ENCODE results near the gene FBXW5.

DNA sequence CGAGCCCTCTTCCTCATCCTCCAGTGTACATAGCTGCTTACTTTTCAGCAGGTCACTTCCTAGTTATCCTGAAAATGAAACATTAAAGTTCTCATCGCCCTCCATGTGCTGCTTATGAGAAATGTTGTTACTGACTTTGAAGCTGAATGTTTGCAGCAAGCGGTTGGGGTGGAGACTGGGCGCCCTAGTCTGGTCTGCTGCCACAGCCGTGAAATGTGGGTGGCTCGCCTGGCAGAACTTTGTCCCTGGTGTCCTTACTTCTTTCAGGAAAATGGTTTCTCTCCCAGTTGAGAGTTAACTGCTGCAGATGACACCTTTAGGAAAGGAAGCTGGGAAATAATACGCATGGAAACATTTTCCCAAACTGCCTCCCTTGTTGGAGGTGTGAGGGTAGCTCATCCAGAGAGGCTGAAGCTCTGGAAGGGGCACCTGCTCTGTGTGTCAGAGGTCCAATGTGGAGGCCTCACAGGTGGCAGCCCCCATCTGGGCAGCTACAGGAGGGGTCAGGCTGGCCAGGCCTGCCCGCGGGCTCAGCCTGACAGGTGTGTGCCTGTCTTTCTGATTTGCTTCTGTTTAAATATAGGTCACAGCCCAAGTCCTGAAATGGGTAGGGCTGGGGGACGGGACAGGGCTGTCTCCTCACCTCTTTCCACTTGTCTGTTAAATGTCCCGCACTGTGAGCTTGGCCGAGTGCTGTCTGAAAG lies 34.2 kb downstream of the FBXW5 start:
- TF ChIP-seq EZH2 (IDR thresholded peaks at IDR 0.05) (no peak), POLR2AphosphoS5 (IDR thresholded peaks at IDR 0.05; ENCODE audit: borderline replicate concordance, low read depth, low read length) (no peak)

All from SK-N-MC (cell line).